ENCODE data around the gene TMEM255B.

Gene TMEM255B

GRCh38 chr13:113853518-113854237 lies 94.7 kb downstream of the TMEM255B start:
- no peak for DNase-seq

GRCh38 chr13:113854238-113855011 lies 95.4 kb downstream of the TMEM255B start:
- no peak for DNase-seq

- DNase-seq: no peak
Measured at GRCh38 chr13:113855012-113855921, 96.2 kb downstream of the TMEM255B start.

- no peak for DNase-seq
Measured at GRCh38 chr13:113855931-113856715, 97.1 kb downstream of the TMEM255B start.

- no peak for DNase-seq
Measured at GRCh38 chr13:113856716-113857065, 97.7 kb downstream of the TMEM255B start.

GRCh38 chr13:113857531-113858195 lies 98.6 kb downstream of the TMEM255B start:
- no peak for DNase-seq

- no peak for DNase-seq
Measured at GRCh38 chr13:113859311-113860050, 100.5 kb downstream of the TMEM255B start.

- DNase-seq: no peak
Measured at GRCh38 chr13:113860051-113860664, 101.1 kb downstream of the TMEM255B start.

GRCh38 chr13:113860665-113861432 lies 101.8 kb downstream of the TMEM255B start:
- no peak for DNase-seq

- no peak for DNase-seq
Measured at GRCh38 chr13:113861433-113862030, 102.5 kb downstream of the TMEM255B start.

GRCh38 chr13:113862191-113862930 lies 103.3 kb downstream of the TMEM255B start:
- DNase-seq: no peak

- no peak for DNase-seq
Measured at GRCh38 chr13:113862931-113863523, 104.0 kb downstream of the TMEM255B start.

GRCh38 chr13:113863524-113864272 lies 104.7 kb downstream of the TMEM255B start, which contains the start of gene GAS6:
Gene GAS6, minus strand, starts transcription at chr13:113864076. Its CDS starts 156 bp downstream, at chr13:113863920.
- peak; percentile 14 for DNase-seq

GRCh38 chr13:113864273-113864890 lies 105.4 kb downstream of the TMEM255B start:
- DNase-seq: no peak

GRCh38 chr13:113865427-113865826 lies 106.4 kb downstream of the TMEM255B start:
- DNase-seq: no peak
